Measurements from ENCODE around the gene PTBP3.

GRCh38 chr9:112325600-112325999, 7.8 kb downstream of the PTBP3 start:
- TF ChIP-seq CTCF (IDR thresholded peaks at IDR 0.05; ENCODE audit: low read length), result no peak
- TF ChIP-seq EZH2 (optimal IDR thresholded peaks at IDR 0.05; ENCODE audit: low read depth, low read length), result no peak
- no peak for TF ChIP-seq EZH2phosphoT487 (IDR thresholded peaks at IDR 0.05; ENCODE audit: low read length)

All from MM.1S (cell line).